Gastrocnemius medialis (tissue), 4 donors: ENCODE results near the gene GPRC5A.

Experiments used
- CTCF ChIP-seq, 5 experiments: fragments of 450-650 bp in 3 of 5; fragments of 200-600 bp in 2 of 5; sonication (generic) in 2 of 5; IDR thresholded peaks in 4 of 5; conservative IDR thresholded peaks in 1 of 5; 1 replicate in 4 of 5; 2 replicates in 1 of 5; pipeline ENCODE4 v1.5.1; 2016 to 2019; ENCODE audit warnings: antibody characterized with exemption in 5 of 5, mild to moderate bottlenecking in 3 of 5, moderate library complexity in 3 of 5
- POLR2A ChIP-seq, 2 donors: fragments of 450-650 bp; IDR thresholded peaks; one replicate each; pipeline ENCODE4 v1.6.1; 2017; ENCODE audit warnings: antibody characterized with exemption in 2 of 2, mild to moderate bottlenecking in 2 of 2, moderate library complexity in 2 of 2

- no peak for TF ChIP-seq CTCF (IDR thresholded peaks at IDR 0.05 in 4 of 5, conservative IDR thresholded peaks at IDR 0.05 in 1 of 5)
- TF ChIP-seq POLR2A (IDR thresholded peaks at IDR 0.05): no peak
Observed at GRCh38 chr12:12859690-12860089, 31.7 kb upstream of the GPRC5A start.
